HepG2 (cell line): ENCODE data around the gene APOC3. TPM values are rescaled to one million over a fixed set of nuclear protein-coding genes. Genes with fewer than 3 reads are reported as not detected.

Source experiments
- AHDC1 ChIP-seq: sonication (generic); formaldehyde crosslinking; IDR thresholded peaks from 2 replicates; pipeline ENCODE4 v1.5.1; 2020; ENCODE audit warnings: mild to moderate bottlenecking, missing genetic modification reagents, borderline replicate concordance
- BCL6 ChIP-seq: IDR thresholded peaks from 2 replicates; pipeline ENCODE4 v1.6.1; 2016; ENCODE audit warnings: missing genetic modification reagents, missing compliant biosample characterization
- BORCS8-MEF2B ChIP-seq: sonication (generic); formaldehyde crosslinking; IDR thresholded peaks from 2 replicates; pipeline ENCODE4 v1.8.0; 2022; ENCODE audit warnings: mild to moderate bottlenecking, missing genetic modification reagents
- KAT7 ChIP-seq: IDR thresholded peaks from 2 replicates; pipeline ENCODE4 v1.6.1; 2018; ENCODE audit warnings: borderline replicate concordance, missing compliant biosample characterization
- MYPOP ChIP-seq: sonication (generic); formaldehyde crosslinking; IDR thresholded peaks from 2 replicates; pipeline ENCODE4 v1.8.1; 2023; ENCODE audit warnings: mild to moderate bottlenecking, moderate library complexity, missing genetic modification reagents
- SIN3A ChIP-seq: IDR thresholded peaks from 2 replicates; pipeline ENCODE4 v1.6.1; 2011; ENCODE audit warnings: low read depth, mild to moderate bottlenecking, control low read depth, low read length, borderline replicate concordance
- ZBTB7A ChIP-seq: sonication (generic); formaldehyde crosslinking; IDR thresholded peaks from 2 replicates; pipeline ENCODE4 v1.8.0; 2022; ENCODE audit warnings: mild to moderate bottlenecking, missing genetic modification reagents
- ZNF230 ChIP-seq: sonication (generic); formaldehyde crosslinking; IDR thresholded peaks from 2 replicates; pipeline ENCODE4 v1.4.0; 2020; ENCODE audit warnings: mild to moderate bottlenecking, missing genetic modification reagents
- ZNF512B ChIP-seq: sonication (generic); formaldehyde crosslinking; IDR thresholded peaks from 2 replicates; pipeline ENCODE4 v1.5.1; 2020; ENCODE audit warnings: missing genetic modification reagents, mild to moderate bottlenecking, borderline replicate concordance
- ZNF530 ChIP-seq: sonication (generic); formaldehyde crosslinking; IDR thresholded peaks from 2 replicates; pipeline ENCODE4 v1.5.0; 2020; ENCODE audit warnings: low read depth, mild to moderate bottlenecking, missing genetic modification reagents
- ZNF609 ChIP-seq: sonication (generic); formaldehyde crosslinking; IDR thresholded peaks from 2 replicates; pipeline ENCODE4 v1.4.0; 2020; ENCODE audit warnings: mild to moderate bottlenecking, missing genetic modification reagents, borderline replicate concordance
- ZNF781 ChIP-seq: sonication (generic); formaldehyde crosslinking; IDR thresholded peaks from 2 replicates; pipeline ENCODE4 v1.5.1; 2020; ENCODE audit warnings: borderline replicate concordance, mild to moderate bottlenecking, missing genetic modification reagents; ENCODE audit errors: not compliant biosample characterization
- ZNF841 ChIP-seq: sonication (generic); formaldehyde crosslinking; IDR thresholded peaks from 2 replicates; pipeline ENCODE4 v1.8.1; 2023; ENCODE audit warnings: missing genetic modification reagents, borderline replicate concordance
- polyA plus RNA-seq, 8 experiments: library from polyadenylated mRNA; depleted of rRNA in 3 of 8; stranded (reverse) in 7 of 8; unstranded in 1 of 8; fragments of >200 nt; fragmentation: Illumina TruSeq in 4 of 8; extraction: Trizol in 4 of 8; gene quantifications; 2 replicates each; pipeline versions ENCODE4 v1.2.1 to v1.2.3, GENCODE V29; 2011 to 2016; ENCODE audit warnings: low read depth in 4 of 8, missing spikeins in 1 of 8, mixed read lengths in 1 of 8; ENCODE audit not compliant: insufficient read depth in 1 of 8
- total RNA-seq, 5 experiments: library from RNA; depleted of rRNA; stranded (reverse); fragments of >200 nt; fragmentation: Illumina TruSeq; extraction: Trizol; gene quantifications; 2 replicates each; pipeline ENCODE4 v1.2.3, GENCODE V29; 2016; ENCODE audit warnings: low read depth in 1 of 5

The APOC3 gene
- total and polyA plus RNA-seq, 2 of the 13 experiments (the other 11 are each of a cell fraction or from before 2014, with no cell fraction given) = 314 to 687 TPM

- TF ChIP-seq AHDC1 (CRISPR knock-in tag) (no peak), MYPOP (CRISPR knock-in tag) (peak; percentile 40), ZNF530 (no peak), BCL6 (CRISPR knock-in tag) (peak; percentile 18; the same call in 1 of the 2 replicates), KAT7 (CRISPR knock-in tag) (peak; percentile 84; the same call in 1 of the 2 replicates), ZNF841 (CRISPR knock-in tag) (no peak), ZBTB7A (CRISPR knock-in tag) (0 out of 2 replicates have a peak, but pooled peaks have one; percentile 21), ZNF609 (CRISPR knock-in tag) (peak; percentile 63), ZNF512B (CRISPR knock-in tag) (no peak), ZNF230 (CRISPR knock-in tag) (peak; percentile 37), BORCS8-MEF2B (CRISPR knock-in tag) (peak; percentile 82), ZNF781 (peak; percentile 21), SIN3A (peak; percentile 32; the same call in 1 of the 2 replicates)
Observed at GRCh38 chr11:116791002-116791812, 38.5 kb upstream of the APOC3 start (continued).
